Stromal cell of bone marrow (primary cell): ENCODE data around the gene KLRB1.
"Not testable (repeated sequence)": the region's sequence is repeated elsewhere in the genome, so short reads cannot be mapped to it uniquely, and the experiment has no call there.

ENCODE experiments used
- DNase-seq: peaks from one replicate; pipeline ENCODE4 v3.0.0-alpha.2; 2012; ENCODE audit warnings: low read depth

The KLRB1 gene

DNA sequence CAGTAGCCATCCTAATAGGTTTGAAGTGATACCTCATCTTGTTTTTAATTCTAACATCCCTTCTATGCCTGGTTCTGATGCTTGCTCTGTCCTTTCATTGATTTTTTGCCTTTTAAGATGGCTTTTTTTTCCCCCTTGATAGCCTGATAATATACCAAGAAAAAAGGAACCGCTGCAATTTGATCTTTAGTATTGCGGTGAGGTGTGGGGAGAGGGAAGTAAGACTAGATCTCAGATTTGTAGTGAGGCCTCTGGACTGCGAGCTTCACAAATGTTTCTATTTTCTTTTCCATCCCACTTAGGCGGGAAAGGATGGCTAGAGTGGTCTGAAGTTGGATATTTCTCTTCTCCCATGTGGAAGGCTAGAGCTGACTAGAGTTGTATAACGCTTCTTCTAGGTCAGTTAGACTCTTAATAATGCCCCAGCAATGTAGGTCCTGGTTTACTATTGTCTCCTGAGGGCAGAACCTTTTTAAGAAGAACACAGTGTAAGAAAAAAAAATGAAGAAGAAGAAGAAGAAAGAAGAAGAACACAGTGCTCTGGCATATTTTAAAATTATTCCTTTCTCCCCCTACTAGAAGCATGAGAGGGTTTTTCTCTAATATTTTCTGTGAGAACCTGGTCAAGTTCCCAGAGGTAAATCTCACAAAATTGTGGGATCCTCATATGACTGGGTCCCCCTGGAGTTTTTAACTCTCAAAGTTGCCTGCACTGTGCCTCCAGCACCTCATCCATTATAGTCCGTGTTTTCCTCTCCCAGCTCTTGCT is 11.9 kb upstream of the KLRB1 start:
- DNase-seq, result no peak

DNA sequence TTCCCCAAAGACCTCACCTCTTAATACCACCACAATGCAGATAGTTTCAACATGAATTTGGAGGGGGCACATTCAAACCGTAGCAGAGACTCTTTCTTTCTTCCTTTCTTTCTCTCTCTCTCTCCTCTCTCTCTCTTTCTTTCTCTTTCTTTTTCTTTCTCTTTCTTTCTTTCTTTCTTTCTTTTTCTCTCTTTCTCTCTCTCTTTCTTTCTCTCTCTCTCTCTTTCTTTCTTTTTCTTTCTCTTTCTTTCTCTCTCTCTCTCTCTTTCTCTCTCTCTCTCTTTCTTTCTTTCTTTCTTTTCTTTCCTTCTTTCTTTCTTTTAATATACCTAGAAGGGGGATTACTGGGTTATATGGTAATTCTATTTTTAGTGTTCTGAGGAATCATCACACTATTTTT is 11.2 kb upstream of the KLRB1 start:
- DNase-seq, result not testable (repeated sequence)

- DNase-seq, result no peak
These were observed 9.4 kb upstream of the KLRB1 start for GRCh38 chr12:9617124-9617523.

DNA sequence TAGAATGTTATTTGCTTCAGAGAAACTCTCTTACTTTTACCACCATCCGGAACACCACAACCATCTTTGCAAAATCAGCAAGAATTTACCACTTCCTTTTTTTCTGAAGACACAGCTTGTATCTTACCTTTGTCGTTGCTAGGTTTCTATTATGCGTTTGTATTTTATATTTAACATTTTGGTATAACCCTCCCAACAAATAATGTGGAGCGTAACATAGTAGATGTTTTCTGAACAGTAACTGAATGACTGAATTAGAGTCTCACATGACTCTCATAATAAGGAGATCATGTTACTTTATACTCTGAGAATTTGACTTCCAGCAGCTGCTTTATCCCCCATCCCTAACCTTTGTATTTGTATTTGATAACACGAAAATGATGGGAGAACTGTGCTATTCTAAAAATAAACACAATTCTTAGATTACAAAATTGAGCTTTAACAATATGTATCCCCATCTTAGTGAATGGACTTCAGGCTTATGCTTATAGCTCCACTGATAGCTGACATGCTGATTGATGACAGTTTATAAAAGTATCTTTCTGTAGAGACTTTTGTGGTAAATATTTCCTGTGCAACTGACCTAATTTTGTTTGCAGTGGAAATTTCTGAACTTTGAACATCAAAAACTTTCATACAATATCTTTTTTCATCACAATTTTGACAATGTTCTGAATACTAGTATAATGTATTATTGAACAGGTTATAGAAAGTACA is 7.9 kb upstream of the KLRB1 start:
- DNase-seq, result no peak

DNA sequence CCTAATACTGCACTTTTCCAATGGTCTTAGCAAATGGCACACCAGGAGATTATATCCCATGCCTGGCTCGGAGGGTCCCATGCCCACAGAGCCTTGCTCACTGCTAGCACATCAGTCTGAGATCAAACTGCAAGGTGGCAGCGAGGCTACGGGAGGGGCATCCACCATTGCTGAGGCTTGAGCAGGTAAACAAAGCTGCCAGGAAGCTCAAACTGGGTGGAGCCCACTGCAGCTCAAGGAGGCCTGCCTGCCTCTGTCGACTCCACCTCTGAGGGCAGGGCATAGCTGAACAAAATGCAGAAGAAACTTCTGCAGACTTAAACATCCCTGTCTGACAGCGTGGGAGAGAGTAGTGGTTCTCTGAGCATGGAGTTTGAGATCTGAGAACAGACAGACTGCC is 2.9 kb upstream of the KLRB1 start:
- DNase-seq, result not testable (repeated sequence)

DNA sequence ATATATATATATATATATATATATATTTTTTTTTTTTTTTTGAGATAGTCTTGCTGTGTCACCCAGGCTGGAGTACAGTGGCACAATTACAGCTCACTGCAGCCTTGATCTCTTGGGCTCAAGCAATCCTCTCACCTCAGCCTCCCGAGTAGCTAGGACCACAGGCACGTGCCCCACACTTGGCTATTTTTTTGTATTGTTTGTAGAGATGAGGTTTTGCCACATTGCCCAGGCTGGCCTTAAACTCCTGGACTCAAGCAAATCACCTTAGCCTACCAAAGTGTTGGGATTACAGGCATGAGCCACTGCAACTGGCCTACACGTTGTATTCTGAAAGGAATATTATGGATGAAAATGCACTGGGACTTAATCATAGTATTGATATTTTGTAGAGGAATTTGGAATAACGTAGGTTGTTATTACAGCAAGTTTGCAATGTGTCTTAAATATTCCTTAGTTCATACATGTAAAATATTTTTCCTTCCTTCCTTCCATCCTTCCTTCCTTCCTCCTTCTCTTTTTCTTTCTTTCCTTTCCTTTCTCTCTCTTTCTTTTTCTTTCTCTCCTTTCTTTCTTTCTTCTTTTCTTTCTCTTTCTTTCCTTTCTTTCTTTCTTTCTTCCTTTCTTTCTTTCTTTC is 862 bp downstream of the KLRB1 start:
- DNase-seq, result no peak

GRCh38 chr12:9606247-9606646 is 1.5 kb downstream of the KLRB1 start:
- DNase-seq, result no peak

DNA sequence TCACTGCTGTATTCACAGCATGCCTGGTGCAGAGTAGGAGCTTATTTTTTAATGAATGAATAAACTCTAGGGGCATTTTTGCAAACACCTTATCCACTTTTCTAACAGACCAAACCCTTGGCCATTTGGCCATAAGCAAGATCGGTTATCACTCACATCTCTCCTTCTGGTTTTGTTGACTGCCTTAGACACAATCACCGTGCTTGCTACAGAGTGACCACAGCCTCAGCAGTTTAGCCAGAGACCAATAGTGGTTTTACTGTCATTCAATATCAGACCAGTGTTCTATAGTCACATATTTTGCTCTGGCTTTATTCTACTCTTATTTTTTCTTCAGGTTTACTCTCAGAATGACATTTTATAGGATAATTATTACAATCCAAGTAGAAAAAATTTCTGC is 2.2 kb downstream of the KLRB1 start:
- no peak for DNase-seq

GRCh38 chr12:9604287-9604686 is 3.4 kb downstream of the KLRB1 start:
- no peak for DNase-seq

- not testable (repeated sequence) for DNase-seq
These were observed 7.3 kb downstream of the KLRB1 start for GRCh38 chr12:9600426-9600825.

GRCh38 chr12:9598363-9598762 is 9.4 kb downstream of the KLRB1 start:
- DNase-seq, result no peak

DNA sequence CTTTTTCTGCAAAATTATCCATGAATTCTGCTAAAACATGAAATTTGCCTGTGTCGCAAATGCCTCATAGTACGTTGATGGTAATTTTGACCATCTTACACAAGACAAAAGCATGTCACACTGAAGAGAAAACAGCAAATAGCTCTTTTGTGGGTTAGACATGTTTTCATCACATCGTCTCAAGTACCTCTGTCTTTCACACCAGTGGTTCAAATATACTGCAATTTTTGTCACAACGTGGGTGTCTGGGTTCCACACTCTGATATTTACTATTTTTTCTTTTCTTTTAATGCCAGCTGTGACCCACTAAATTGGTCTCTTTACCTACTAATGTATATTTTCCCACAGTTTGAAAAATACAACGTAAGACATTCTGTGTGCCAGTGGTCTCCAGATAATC is 10.4 kb downstream of the KLRB1 start:
- DNase-seq, result no peak

- DNase-seq, result no peak
These were observed 17.3 kb downstream of the KLRB1 start for GRCh38 chr12:9590441-9590840.

- no peak for DNase-seq
These were observed 19.0 kb downstream of the KLRB1 start for GRCh38 chr12:9588749-9589148.

DNA sequence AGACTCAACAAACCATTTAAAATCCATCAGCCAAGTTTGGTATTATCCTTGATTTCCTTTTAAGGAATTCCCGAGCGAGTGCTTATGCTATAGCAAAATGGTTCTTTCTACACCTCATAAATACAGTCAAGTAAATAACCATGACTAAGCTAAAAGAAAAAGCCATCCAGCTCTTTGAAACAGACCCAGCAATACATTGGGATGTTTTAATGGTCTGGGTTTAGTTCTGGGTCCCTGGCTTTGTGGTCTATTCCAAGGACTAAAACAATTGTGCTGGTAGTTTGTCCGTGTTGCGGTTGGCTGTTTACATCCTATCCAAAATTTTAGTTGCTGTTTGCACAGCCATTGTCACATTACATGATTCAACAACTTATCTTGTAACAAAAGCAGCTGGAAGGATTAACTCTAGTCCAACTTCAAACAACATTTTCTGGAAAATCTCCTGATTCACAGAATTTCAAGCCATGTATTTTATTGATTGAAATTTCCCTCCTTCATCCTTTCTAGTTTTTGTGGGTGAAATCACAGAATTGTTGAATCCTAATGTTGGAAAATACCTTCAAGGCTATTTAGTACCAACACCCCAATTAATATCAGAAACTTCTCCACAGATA is 19.6 kb downstream of the KLRB1 start:
- DNase-seq, result no peak

- not testable (repeated sequence) for DNase-seq
These were observed 30.0 kb downstream of the KLRB1 start for GRCh38 chr12:9577729-9578128.

GRCh38 chr12:9567151-9567550 is 40.6 kb downstream of the KLRB1 start:
- not testable (repeated sequence) for DNase-seq

DNA sequence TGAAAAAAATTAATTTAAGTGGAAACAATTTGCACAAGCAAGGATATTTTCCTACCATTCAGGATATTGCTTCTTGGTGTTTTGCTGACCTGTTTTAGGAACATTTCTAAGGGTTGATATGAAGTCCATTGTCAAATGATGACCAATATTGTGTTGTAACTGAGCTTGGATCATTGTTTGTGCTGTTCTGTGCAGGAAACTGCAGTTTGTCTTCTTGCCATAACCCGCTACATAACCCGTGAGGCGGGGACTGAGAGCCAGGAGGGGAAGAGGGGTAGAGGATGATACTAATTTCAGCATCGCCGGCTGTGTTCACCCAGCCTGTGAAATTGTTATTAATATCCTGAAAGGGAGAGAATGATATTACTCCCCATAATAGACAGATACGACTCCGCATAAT is 41.6 kb downstream of the KLRB1 start:
- not testable (repeated sequence) for DNase-seq

- DNase-seq, result not testable (repeated sequence)
These were observed 43.3 kb downstream of the KLRB1 start for GRCh38 chr12:9564418-9564817.

DNA sequence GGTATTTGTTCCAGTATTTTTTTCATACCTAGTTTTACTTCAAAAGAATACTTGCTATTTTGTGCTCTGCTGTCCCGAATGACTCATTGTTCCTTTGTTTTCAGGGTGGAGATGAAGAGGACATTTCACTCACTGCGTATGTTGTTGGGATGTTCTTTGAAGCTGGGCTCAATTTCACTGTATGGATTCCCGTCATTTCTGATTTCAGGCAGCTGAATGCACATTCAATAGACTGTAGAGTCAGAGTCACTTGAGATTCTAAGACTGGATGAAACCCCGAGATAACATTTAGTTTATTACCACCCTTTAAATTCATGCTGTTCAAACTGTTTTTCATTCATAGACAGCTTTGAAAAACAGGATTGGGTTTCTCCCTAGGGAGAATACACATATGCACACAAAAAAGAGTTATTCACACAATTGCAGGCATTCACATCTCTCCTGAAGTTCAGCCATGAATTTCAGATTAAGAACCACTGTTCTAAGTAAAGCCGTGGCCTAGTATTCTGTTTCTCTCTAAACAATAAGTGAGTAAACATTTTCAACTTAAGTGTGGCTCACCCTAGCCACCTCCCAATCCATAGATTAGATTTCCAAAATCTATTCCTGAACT is 44.8 kb downstream of the KLRB1 start:
- DNase-seq, result not testable (repeated sequence)

GRCh38 chr12:9545489-9545888 is 62.2 kb downstream of the KLRB1 start:
- not testable (repeated sequence) for DNase-seq
